Measurements from ENCODE around the gene RBMS2. TPM values are rescaled to one million over a fixed set of nuclear protein-coding genes. Genes with fewer than 3 reads are reported as not detected.
"Not testable (repeated sequence)": the region's sequence is repeated elsewhere in the genome, so short reads cannot be mapped to it uniquely, and the experiment has no call there.

The RBMS2 gene
- total and polyA plus RNA-seq, 2 donors from 2014 or later: 8.5 to 71.3 TPM

- peak in 3 of 5 donors; percentile 40 to 79 (median 66) for DNase-seq
- H3K27ac ChIP-seq (ENCODE audit: low read depth in 2 of 2, low read length in 2 of 2); H3K9ac ChIP-seq (ENCODE audit: low read length in 3 of 3); H3K4me1 ChIP-seq (ENCODE audit: control insufficient read depth in 2 of 3, insufficient read depth in 2 of 3, low read depth in 1 of 3, low read length in 3 of 3); H3K36me3 ChIP-seq (ENCODE audit: control insufficient read depth in 2 of 3, insufficient read depth in 3 of 3, low read length in 3 of 3); H3K4me3 ChIP-seq (ENCODE audit: low read length in 3 of 3); intact Hi-C loops (cut with DNase I); H3K9me3 ChIP-seq (ENCODE audit: control insufficient read depth in 2 of 3, insufficient read depth in 1 of 3, low read length in 3 of 3); FAIRE-seq; H3K27me3 ChIP-seq (ENCODE audit: control insufficient read depth, insufficient read depth, low read length): not testable (repeated sequence)
- TF ChIP-seq CTCF (IDR thresholded peaks at IDR 0.05; ENCODE audit: borderline replicate concordance, extremely low read depth, insufficient read depth): peak; percentile 32
These were observed 24.9 kb upstream of the RBMS2 start for GRCh38 chr12:56496704-56497103.

DNA sequence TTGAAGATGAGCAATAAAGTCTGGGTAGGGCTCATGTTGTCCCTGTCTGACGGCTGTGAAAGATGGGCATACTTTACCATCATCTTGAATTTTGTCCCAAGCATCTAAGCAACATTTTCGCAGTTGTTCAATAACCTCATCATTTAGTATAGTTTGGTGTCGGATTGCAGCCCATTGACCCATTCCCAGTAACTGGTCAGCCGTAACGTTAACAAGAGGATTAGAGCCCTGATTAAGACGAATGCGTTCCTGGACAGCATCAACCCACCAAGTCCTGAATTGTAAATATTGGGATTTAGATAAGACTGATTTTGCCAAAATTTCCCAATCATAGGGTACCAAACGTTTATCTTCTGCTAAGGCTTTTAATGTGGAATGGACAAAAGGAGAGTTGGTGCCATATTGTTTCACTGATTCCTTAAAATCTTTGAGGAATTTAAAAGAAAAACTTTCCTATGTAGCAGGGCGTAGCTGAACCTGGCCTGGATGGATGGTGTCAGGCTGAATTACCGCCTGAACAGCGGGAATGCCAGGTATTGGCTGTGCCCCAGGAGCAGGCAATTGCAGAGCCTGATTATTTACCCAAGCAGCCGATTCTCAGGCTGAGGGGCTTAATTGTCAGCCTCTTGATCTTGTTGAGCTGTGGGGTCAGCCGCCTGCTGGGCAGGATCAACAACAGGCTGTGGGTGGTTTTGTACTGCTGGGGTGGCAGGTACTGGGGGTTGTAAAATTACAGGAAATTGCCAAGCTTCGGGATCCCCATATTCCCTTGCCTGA, 23.3 kb upstream of the RBMS2 start:
- H3K9ac ChIP-seq (ENCODE audit: low read length in 3 of 3); intact Hi-C loops (cut with DNase I); H3K27me3 ChIP-seq (ENCODE audit: control insufficient read depth, insufficient read depth, low read length); H3K4me3 ChIP-seq (ENCODE audit: low read length in 3 of 3); FAIRE-seq; H3K4me1 ChIP-seq (ENCODE audit: control insufficient read depth in 2 of 3, insufficient read depth in 2 of 3, low read depth in 1 of 3, low read length in 3 of 3); H3K27ac ChIP-seq (ENCODE audit: low read depth in 2 of 2, low read length in 2 of 2); H3K9me3 ChIP-seq (ENCODE audit: control insufficient read depth in 2 of 3, insufficient read depth in 1 of 3, low read length in 3 of 3); H3K36me3 ChIP-seq (ENCODE audit: control insufficient read depth in 2 of 3, insufficient read depth in 3 of 3, low read length in 3 of 3): not testable (repeated sequence)
- DNase-seq: peak in 1 of 5 donors; percentile 22

GRCh38 chr12:56499452-56499851, 22.2 kb upstream of the RBMS2 start:
- FAIRE-seq; H3K4me3 ChIP-seq (ENCODE audit: low read length in 3 of 3); H3K9me3 ChIP-seq (ENCODE audit: control insufficient read depth in 2 of 3, insufficient read depth in 1 of 3, low read length in 3 of 3); intact Hi-C loops (cut with DNase I); H3K36me3 ChIP-seq (ENCODE audit: control insufficient read depth in 2 of 3, insufficient read depth in 3 of 3, low read length in 3 of 3); H3K27me3 ChIP-seq (ENCODE audit: control insufficient read depth, insufficient read depth, low read length); H3K9ac ChIP-seq (ENCODE audit: low read length in 3 of 3); H3K4me1 ChIP-seq (ENCODE audit: control insufficient read depth in 2 of 3, insufficient read depth in 2 of 3, low read depth in 1 of 3, low read length in 3 of 3); DNase-seq; H3K27ac ChIP-seq (ENCODE audit: low read depth in 2 of 2, low read length in 2 of 2): not testable (repeated sequence)

- H3K9me3 ChIP-seq (ENCODE audit: control insufficient read depth in 2 of 3, insufficient read depth in 1 of 3, low read length in 3 of 3); H3K9ac ChIP-seq (ENCODE audit: low read length in 3 of 3); H3K27ac ChIP-seq (ENCODE audit: low read depth in 2 of 2, low read length in 2 of 2); H3K4me3 ChIP-seq (ENCODE audit: low read length in 3 of 3); H3K4me1 ChIP-seq (ENCODE audit: control insufficient read depth in 2 of 3, insufficient read depth in 2 of 3, low read depth in 1 of 3, low read length in 3 of 3); H3K27me3 ChIP-seq (ENCODE audit: control insufficient read depth, insufficient read depth, low read length); intact Hi-C loops (cut with DNase I); FAIRE-seq; H3K36me3 ChIP-seq (ENCODE audit: control insufficient read depth in 2 of 3, insufficient read depth in 3 of 3, low read length in 3 of 3); DNase-seq: not testable (repeated sequence)
These were observed 21.7 kb upstream of the RBMS2 start for GRCh38 chr12:56499879-56500278.

GRCh38 chr12:56510786-56511185, 10.8 kb upstream of the RBMS2 start:
- H3K27ac ChIP-seq (ENCODE audit: low read depth in 2 of 2, low read length in 2 of 2): no peak overlapping the region
- no peak for TF ChIP-seq CTCF (IDR thresholded peaks at IDR 0.05; ENCODE audit: borderline replicate concordance, extremely low read depth, insufficient read depth)
- H3K9ac ChIP-seq (ENCODE audit: low read length in 3 of 3): no peak overlapping the region
- no peak overlapping the region for H3K4me3 ChIP-seq (ENCODE audit: low read length in 3 of 3)
- intact Hi-C loops (cut with DNase I): loop anchor here (5.0 kb wide), 1 partner anchor 57 kb away; no protein-coding TSS in a partner anchor
- no peaks in the 10 kb centered on the region for H3K27me3 ChIP-seq (ENCODE audit: control insufficient read depth, insufficient read depth, low read length)
- H3K9me3 ChIP-seq (ENCODE audit: control insufficient read depth in 2 of 3, insufficient read depth in 1 of 3, low read length in 3 of 3): no peaks in the 10 kb centered on the region
- no peaks in the 10 kb centered on the region for H3K36me3 ChIP-seq (ENCODE audit: control insufficient read depth in 2 of 3, insufficient read depth in 3 of 3, low read length in 3 of 3)
- DNase-seq (no peak), FAIRE-seq (no peak)
- peaks cover 0 to 2% (median 0%) of the 10 kb centered on the region in 3 donors for H3K4me1 ChIP-seq (ENCODE audit: control insufficient read depth in 2 of 3, insufficient read depth in 2 of 3, low read depth in 1 of 3, low read length in 3 of 3)

GRCh38 chr12:56514014-56514318, 7.7 kb upstream of the RBMS2 start:
- FAIRE-seq; H3K27ac ChIP-seq (ENCODE audit: low read depth in 2 of 2, low read length in 2 of 2); H3K27me3 ChIP-seq (ENCODE audit: control insufficient read depth, insufficient read depth, low read length); DNase-seq; H3K36me3 ChIP-seq (ENCODE audit: control insufficient read depth in 2 of 3, insufficient read depth in 3 of 3, low read length in 3 of 3); H3K9me3 ChIP-seq (ENCODE audit: control insufficient read depth in 2 of 3, insufficient read depth in 1 of 3, low read length in 3 of 3); H3K4me1 ChIP-seq (ENCODE audit: control insufficient read depth in 2 of 3, insufficient read depth in 2 of 3, low read depth in 1 of 3, low read length in 3 of 3); H3K9ac ChIP-seq (ENCODE audit: low read length in 3 of 3); H3K4me3 ChIP-seq (ENCODE audit: low read length in 3 of 3): not testable (repeated sequence)
- intact Hi-C loops (cut with DNase I): loop anchor here (5.0 kb wide), 1 partner anchor 53 kb away; no protein-coding TSS in a partner anchor

Data from kidney (tissue), 14 donors.